Measurements from ENCODE around the gene COL4A6.
"Not testable (repeated sequence)": the region's sequence is repeated elsewhere in the genome, so short reads cannot be mapped to it uniquely, and the experiment has no call there.

Gene COL4A6

GRCh38 chrX:108380222-108380621 lies 58.0 kb downstream of the COL4A6 start:
- TF ChIP-seq, protein P1, sequence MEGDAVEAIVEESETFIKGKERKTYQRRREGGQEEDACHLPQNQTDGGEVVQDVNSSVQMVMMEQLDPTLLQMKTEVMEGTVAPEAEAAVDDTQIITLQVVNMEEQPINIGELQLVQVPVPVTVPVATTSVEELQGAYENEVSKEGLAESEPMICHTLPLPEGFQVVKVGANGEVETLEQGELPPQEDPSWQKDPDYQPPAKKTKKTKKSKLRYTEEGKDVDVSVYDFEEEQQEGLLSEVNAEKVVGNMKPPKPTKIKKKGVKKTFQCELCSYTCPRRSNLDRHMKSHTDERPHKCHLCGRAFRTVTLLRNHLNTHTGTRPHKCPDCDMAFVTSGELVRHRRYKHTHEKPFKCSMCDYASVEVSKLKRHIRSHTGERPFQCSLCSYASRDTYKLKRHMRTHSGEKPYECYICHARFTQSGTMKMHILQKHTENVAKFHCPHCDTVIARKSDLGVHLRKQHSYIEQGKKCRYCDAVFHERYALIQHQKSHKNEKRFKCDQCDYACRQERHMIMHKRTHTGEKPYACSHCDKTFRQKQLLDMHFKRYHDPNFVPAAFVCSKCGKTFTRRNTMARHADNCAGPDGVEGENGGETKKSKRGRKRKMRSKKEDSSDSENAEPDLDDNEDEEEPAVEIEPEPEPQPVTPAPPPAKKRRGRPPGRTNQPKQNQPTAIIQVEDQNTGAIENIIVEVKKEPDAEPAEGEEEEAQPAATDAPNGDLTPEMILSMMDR (IDR thresholded peaks at IDR 0.05; ENCODE audit: insufficient read depth, missing control alignments) = no peak

GRCh38 chrX:108376821-108377220 lies 61.4 kb downstream of the COL4A6 start:
- DNase-seq (ENCODE audit: insufficient read length, low spot score); FAIRE-seq: not testable (repeated sequence)

More at GRCh38 chrX:108380222-108380621, 58.0 kb downstream of the COL4A6 start:
- no peak for FAIRE-seq
- no peak for DNase-seq (ENCODE audit: insufficient read length, low spot score)

DNA sequence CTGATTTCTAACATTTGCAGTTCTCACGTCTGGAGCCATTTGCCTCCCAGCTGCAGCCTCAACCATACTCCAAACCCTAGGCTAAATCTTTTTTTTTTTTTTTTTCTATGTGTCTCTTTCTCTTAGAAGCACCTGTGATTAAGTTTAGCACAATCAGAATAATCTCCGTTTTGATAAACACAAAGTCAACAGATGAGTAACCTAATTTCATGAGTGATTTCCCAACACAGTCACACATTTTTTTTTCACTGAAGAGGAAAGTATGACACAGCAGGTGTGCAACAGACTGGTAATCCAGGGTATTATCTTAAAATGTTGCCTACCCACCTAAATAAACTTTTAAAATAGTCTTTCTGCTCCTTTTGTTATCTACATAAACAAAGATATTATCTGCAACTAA lies 62.6 kb downstream of the COL4A6 start:
- not testable (repeated sequence) for FAIRE-seq; DNase-seq (ENCODE audit: insufficient read length, low spot score)

DNA sequence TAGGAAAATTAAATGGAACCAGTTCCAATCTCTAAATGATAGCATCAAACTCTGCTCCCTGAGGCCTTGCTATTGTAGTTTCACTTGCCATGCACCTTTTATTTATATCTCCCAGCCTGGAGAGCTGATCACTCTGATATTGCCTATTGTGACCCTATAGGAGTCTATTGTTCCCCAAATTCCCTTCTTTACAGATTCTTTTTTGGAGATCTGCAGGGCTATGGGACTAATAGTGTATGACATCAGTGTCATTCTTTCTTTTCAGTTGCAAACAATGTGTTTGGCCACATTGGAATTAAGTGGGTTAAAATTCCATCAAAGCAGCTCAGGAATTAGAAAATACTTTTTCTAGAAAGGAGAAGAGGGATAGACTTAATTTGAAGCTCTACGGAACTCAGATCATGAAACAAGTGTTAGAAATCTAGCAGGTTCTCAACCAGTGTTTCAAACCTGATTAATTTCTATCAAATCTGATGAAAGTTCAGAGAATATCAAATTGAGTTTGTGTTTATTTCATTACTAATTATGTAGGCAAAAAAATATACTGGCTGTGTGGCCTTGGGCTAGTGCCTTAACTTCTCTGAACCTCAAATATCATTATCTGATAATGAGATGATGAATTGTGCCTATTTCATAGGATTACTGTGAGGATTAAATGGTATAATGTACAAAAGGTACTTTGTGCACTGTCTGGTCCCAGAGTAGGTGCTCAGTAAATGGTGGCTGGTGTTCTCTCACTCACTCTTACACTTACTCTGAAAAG lies 71.4 kb downstream of the COL4A6 start:
- DNase-seq (ENCODE audit: insufficient read length, low spot score) (no peak), FAIRE-seq (no peak)
- TF ChIP-seq, protein P1 (IDR thresholded peaks at IDR 0.05; ENCODE audit: insufficient read depth, missing control alignments) = no peak

DNA sequence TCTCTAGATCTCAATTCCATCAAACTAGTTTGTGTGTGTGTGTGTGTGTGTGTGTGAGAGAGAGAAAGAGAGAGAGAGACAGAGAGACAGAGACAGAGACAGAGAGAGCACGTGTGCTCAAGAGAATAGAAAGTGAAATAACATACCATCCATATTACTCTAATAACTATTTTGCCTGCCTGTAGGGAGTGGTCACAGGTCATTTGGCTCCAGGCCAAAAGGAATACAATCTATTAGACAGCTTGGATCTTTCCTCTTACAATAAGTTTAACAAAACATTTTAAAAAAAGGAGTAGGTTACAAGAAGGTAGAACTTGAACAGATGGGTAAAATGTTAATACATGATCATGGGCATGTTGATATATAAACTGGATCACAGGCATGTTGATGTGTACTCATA lies 76.2 kb downstream of the COL4A6 start:
- TF ChIP-seq, protein P1 (IDR thresholded peaks at IDR 0.05; ENCODE audit: insufficient read depth, missing control alignments) = no peak
- DNase-seq (ENCODE audit: insufficient read length, low spot score) = no peak
- no peak for FAIRE-seq

GRCh38 chrX:108361316-108361715 lies 76.9 kb downstream of the COL4A6 start:
- FAIRE-seq (no peak), DNase-seq (ENCODE audit: insufficient read length, low spot score) (no peak)
- TF ChIP-seq, protein P1 (IDR thresholded peaks at IDR 0.05; ENCODE audit: insufficient read depth, missing control alignments) = no peak

DNA sequence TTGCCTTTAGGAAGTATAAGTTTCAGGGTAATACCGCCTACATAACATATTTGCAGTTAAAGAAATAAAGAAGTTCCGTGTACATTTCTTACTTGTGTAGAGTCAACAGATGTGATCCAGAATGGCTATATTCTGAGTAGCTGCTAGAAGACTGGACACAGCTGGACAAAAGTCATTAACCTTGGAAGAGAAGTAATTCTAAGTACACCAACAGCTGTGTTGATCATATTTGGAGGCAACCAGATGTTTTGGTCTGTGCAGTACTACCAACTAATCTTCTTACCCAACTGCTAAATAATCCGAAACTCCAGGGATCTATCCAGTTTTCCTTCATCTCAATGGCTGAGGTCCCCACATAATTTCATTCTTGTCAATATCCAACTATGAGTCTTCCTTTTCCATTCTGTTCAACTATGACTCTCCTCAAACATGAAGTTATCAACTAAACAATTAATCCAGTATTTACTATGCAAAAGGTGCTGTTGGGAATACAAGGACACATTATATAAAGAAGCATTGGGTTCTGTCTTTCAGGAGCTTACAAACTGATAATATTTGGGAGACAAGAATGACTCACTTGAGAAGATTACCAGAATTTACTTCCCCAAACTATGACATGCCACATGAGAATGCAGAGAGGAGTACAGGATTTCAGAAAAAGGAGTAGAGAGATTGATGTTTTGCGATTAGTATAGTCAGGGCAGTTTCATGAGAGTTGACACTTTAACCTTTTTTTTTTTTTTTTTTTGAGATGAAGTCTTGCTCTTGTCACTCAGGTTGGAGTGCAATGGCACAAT lies 78.2 kb downstream of the COL4A6 start:
- TF ChIP-seq, protein P1 (IDR thresholded peaks at IDR 0.05; ENCODE audit: insufficient read depth, missing control alignments) = no peak
- DNase-seq (ENCODE audit: insufficient read length, low spot score) (no peak), FAIRE-seq (no peak)

DNA sequence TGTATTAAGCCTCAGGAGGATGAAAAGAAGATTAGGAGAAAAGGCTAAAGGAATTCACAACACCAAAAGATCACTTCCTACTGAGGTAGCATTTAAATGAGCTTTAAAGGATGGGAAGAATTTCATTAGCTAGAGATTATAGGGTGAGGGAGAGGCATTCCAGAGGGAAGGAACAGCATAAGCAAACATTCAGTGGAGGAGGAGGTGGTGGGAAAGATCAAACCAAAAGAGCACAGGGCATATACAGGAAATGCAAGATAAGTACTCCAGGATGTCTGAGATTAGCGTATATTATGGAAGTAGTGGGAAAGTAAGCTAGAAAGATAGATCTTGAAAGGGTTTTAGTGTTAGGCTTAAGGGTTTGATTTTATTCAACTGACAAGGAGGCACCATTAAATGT lies 84.8 kb downstream of the COL4A6 start:
- TF ChIP-seq, protein P1 (IDR thresholded peaks at IDR 0.05; ENCODE audit: insufficient read depth, missing control alignments) = no peak
- DNase-seq (ENCODE audit: insufficient read length, low spot score) (no peak), FAIRE-seq (no peak)

Data from D721Med (cell line).